Endodermal cell (in vitro differentiated cells): ENCODE data around the gene GDPD2. TPM values are rescaled to one million over a fixed set of nuclear protein-coding genes. Genes with fewer than 3 reads are reported as not detected.

Experiments
- DNase-seq: peaks from one replicate; pipeline ENCODE4 v3.0.0-alpha.2; 2017
- H3K27ac ChIP-seq: 2 replicates; pipeline ENCODE4 v1.5.1; 2013; ENCODE audit warnings: mild to moderate bottlenecking, low read depth, low read length, moderate library complexity
- H3K27me3 ChIP-seq: 2 replicates; pipeline ENCODE4 v1.6.1; 2013; ENCODE audit warnings: mild to moderate bottlenecking, low read length, moderate library complexity; ENCODE audit not compliant: insufficient read depth, control insufficient read depth, poor library complexity, severe bottlenecking
- H3K36me3 ChIP-seq: 2 replicates; pipeline ENCODE4 v1.7.0; 2013; ENCODE audit warnings: mild to moderate bottlenecking, low read length, moderate library complexity; ENCODE audit not compliant: control insufficient read depth, insufficient read depth
- H3K4me1 ChIP-seq: one replicate; pipeline ENCODE4 v1.7.0; 2013; ENCODE audit warnings: low read length; ENCODE audit not compliant: control insufficient read depth, insufficient read depth
- H3K4me3 ChIP-seq: 2 replicates; pipeline ENCODE4 v1.5.1; 2013; ENCODE audit warnings: mild to moderate bottlenecking, low read length, moderate library complexity
- H3K9ac ChIP-seq: 2 replicates; pipeline ENCODE4 v1.6.1; 2013; ENCODE audit warnings: mild to moderate bottlenecking, low read length, moderate library complexity; ENCODE audit not compliant: poor library complexity, severe bottlenecking; ENCODE audit errors: extremely low read depth
- H3K9me3 ChIP-seq: 2 replicates; pipeline ENCODE4 v1.6.1; 2013; ENCODE audit warnings: mild to moderate bottlenecking, low read length, moderate library complexity; ENCODE audit not compliant: control insufficient read depth
- H3K27ac Mint-ChIP-seq: 2 replicates; pipeline ENCODE4 v1.8.0; 2020; ENCODE audit warnings: mixed read lengths
- H3K27me3 Mint-ChIP-seq: 2 replicates; pipeline ENCODE4 v1.8.0; 2021; ENCODE audit warnings: mild to moderate bottlenecking, mixed read lengths; ENCODE audit not compliant: insufficient read depth
- H3K36me3 Mint-ChIP-seq: 2 replicates; pipeline ENCODE4 v1.8.0; 2020; ENCODE audit warnings: low read depth, mixed read lengths
- H3K4me1 Mint-ChIP-seq: 2 replicates; pipeline ENCODE4 v1.8.0; 2020; ENCODE audit warnings: mixed read lengths
- H3K4me3 Mint-ChIP-seq: 2 replicates; pipeline ENCODE4 v1.8.0; 2020; ENCODE audit warnings: mild to moderate bottlenecking, moderate library complexity, mixed read lengths
- H3K9me3 Mint-ChIP-seq: 2 replicates; pipeline ENCODE4 v1.8.0; 2020; ENCODE audit warnings: mild to moderate bottlenecking, mixed read lengths
- CTCF ChIP-seq: fragments of 200-600 bp; sonication (generic); conservative IDR thresholded peaks from 2 replicates; pipeline ENCODE4 v1.5.0; 2021; ENCODE audit warnings: antibody characterized with exemption, mild to moderate bottlenecking
- WGBS, 2 experiments: methylation state at CpG; one replicate each; pipeline versions ENCODE4 v1.1.5 to v1.1.7; 2013; ENCODE audit warnings: missing lambda C conversion rate in 2 of 2, mixed read lengths in 1 of 2; ENCODE audit not compliant: insufficient coverage in 1 of 2, insufficient read length in 1 of 2; 5-methylcytosine and 5-hydroxymethylcytosine counted together
- total RNA-seq, 2 donors: library from RNA; stranded (reverse); fragmentation: NEBNext Ultra II Directional in 1 of 2; extraction: Animal tissue kit (Norgen Biotek cat#: 25700) in 1 of 2; gene quantifications; 2 replicates in 1 of 2; 3 replicates in 1 of 2; pipeline ENCODE4 v1.2.1, GENCODE V29; 2021

GDPD2 gene
- total RNA-seq, 2 donors from 2014 or later = 0.55 to 1.5 TPM

DNA sequence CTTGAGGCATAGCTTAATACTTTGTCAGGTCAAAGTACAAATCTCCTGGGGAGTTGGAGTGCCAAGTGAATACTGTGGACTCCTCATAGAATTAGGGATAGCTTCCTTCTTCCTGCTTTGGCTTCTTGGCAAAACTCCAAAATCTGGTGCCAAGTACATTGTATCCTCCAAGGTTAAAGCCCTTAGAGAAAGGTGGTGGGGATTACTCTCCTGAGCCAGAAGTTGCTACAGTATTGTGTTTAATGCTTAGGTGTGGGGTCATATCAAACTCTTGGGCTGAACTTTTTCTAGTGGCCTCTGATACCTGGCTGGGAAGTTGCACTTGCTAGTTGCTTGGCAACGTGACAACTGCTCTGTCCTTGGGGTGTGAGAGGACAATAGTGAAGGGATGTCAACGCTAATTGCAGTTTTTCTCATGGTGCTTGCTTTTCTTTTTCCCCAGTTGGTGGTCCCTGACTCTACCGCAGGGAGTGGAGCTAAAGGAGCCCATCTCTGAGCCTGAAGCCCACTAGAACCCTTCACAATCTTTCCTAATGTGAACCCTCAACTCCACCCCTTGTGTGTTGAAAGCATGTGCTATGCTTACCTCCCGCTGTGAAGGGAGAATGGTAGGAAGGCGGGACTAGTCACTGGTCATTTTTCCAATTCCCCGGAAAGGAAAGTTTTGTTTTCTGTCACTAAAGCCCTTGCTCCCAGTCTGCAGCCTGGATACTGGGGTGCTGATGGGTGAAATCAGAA is 57.0 kb downstream of the GDPD2 start:
- Histone ChIP-seq H3K9ac (no peak overlapping the region), H3K4me3 (no peak overlapping the region), H3K36me3 (peaks cover 20% of the 10 kb centered on the region), H3K9me3 (no peaks in the 10 kb centered on the region), H3K4me1 (peaks cover 18% of the 10 kb centered on the region), H3K27ac (no peak overlapping the region), H3K27me3 (no peaks in the 10 kb centered on the region)
- H3K27me3 Mint-ChIP-seq = no peaks in the 10 kb centered on the region
- no peak overlapping the region for H3K27ac Mint-ChIP-seq
- DNase-seq = peak; percentile 58
- no peak overlapping the region for H3K4me3 Mint-ChIP-seq
- H3K36me3 Mint-ChIP-seq = peaks cover 15% of the 10 kb centered on the region
- peaks cover 66% of the 10 kb centered on the region for H3K4me1 Mint-ChIP-seq
- no peak for TF ChIP-seq CTCF
- WGBS, 2 experiments = 37% methylated on average over 6 of the region's 6 CpGs; no CpG with 5 or more reads in 1 of the 2 experiments
- H3K9me3 Mint-ChIP-seq = peaks cover 47% of the 10 kb centered on the region

DNA sequence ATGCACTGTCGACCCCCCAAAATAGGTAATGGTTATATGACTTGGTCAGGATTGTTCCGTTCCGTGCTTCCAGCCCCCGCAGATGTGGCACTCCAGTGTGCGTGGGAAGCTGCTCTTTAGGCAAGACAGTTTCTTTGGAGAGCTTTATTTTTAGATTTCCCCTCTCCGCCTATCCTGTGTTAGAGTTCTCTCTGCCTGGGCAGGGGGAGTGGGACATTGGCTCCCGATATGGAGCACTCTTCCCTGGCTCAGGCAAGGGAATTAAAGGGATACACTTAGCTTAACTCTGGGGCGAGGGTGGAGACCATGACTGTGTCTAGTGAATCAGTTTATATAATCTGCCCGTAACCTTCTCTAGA is 57.5 kb downstream of the GDPD2 start:
- peaks cover 66% of the 10 kb centered on the region for H3K4me1 Mint-ChIP-seq
- WGBS, 2 experiments = 92% methylated on average over 9 of the region's 9 CpGs; no CpG with 5 or more reads in 1 of the 2 experiments
- TF ChIP-seq CTCF = no peak
- no peaks in the 10 kb centered on the region for H3K9me3 ChIP-seq
- peaks cover 18% of the 10 kb centered on the region for H3K36me3 ChIP-seq
- no peak overlapping the region for H3K4me3 Mint-ChIP-seq
- DNase-seq = no peak
- H3K27me3 Mint-ChIP-seq = no peaks in the 10 kb centered on the region
- no peak overlapping the region for H3K27ac Mint-ChIP-seq
- peaks cover 42% of the 10 kb centered on the region for H3K9me3 Mint-ChIP-seq
- H3K4me3 ChIP-seq = no peak overlapping the region
- H3K27me3 ChIP-seq = no peaks in the 10 kb centered on the region
- H3K4me1 ChIP-seq = peaks cover 18% of the 10 kb centered on the region
- H3K36me3 Mint-ChIP-seq = peaks cover 15% of the 10 kb centered on the region
- H3K9ac ChIP-seq = no peak overlapping the region
- H3K27ac ChIP-seq = no peak overlapping the region

- no peaks in the 10 kb centered on the region for H3K9me3 ChIP-seq
- H3K9me3 Mint-ChIP-seq = peaks cover 45% of the 10 kb centered on the region
- H3K4me3 Mint-ChIP-seq = no peak overlapping the region
- H3K27ac Mint-ChIP-seq = no peak overlapping the region
- H3K4me1 ChIP-seq = peaks cover 14% of the 10 kb centered on the region
- H3K27me3 ChIP-seq = no peaks in the 10 kb centered on the region
- TF ChIP-seq CTCF = no peak
- no peak overlapping the region for H3K4me3 ChIP-seq
- H3K27ac ChIP-seq = no peak overlapping the region
- no peaks in the 10 kb centered on the region for H3K27me3 Mint-ChIP-seq
- WGBS, 2 experiments = 85 to 94% methylated on average over 2 to 8 of the region's 8 CpGs
- H3K9ac ChIP-seq = no peak overlapping the region
- peaks cover 59% of the 10 kb centered on the region for H3K4me1 Mint-ChIP-seq
- DNase-seq = no peak
- H3K36me3 Mint-ChIP-seq = peaks cover 25% of the 10 kb centered on the region
- H3K36me3 ChIP-seq = peaks cover 21% of the 10 kb centered on the region
Measured at GRCh38 chrX:70481471-70482270, 58.6 kb downstream of the GDPD2 start.
